NCI-H2227 (cell line): ENCODE results near the gene SANBR.

Experiments
- DNase-seq: peaks from one replicate; lab custom pipeline; 2025; ENCODE audit not compliant: unreplicated experiment; lab: John Stamatoyannopoulos, UW

Gene SANBR

DNA sequence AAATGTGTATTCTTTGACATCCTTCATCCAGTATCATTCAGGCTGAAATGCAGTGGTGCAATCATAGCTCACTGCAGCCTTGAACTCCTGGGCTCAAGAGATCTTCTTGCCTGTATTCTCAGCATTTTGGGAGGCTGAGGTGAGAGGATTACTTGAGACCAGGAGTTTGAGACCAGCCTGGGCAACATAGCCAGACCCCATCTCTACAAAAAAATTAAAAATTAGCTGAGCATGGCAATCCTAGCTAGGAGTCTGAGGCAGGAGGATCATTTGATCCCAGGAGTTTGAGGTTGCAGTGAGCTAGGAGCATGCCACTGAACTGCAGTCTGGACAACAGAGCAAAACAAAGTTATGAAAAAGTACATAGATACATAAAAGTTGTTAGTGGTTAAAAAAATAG is 24.1 kb downstream of the SANBR start:
- no peak for DNase-seq

DNA sequence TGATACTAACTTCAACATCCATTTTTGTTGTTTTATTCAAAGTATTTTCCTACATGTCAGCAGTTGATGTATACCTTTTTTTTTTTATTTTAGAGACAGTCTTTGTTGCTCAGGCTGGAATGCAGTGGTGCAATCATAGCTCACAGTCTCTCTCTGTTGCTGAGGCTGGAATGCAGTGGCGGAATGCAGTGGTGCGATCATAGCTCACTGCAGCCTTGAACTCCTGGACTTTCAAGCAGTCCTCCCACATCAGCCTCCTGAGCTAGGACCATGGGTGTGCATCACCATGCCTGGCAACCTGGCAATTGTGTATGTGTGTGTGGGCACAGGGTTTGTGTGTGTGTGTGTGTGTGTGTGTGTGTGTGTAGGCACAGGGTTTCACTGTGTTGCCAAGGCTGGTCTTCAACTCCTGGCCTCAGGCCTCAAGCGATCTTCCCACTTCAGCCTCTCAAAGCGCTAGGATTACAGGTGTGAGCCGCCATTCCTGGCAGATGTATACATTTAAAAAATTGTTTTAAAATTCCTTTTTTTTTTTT is 24.8 kb downstream of the SANBR start:
- no peak for DNase-seq

DNA sequence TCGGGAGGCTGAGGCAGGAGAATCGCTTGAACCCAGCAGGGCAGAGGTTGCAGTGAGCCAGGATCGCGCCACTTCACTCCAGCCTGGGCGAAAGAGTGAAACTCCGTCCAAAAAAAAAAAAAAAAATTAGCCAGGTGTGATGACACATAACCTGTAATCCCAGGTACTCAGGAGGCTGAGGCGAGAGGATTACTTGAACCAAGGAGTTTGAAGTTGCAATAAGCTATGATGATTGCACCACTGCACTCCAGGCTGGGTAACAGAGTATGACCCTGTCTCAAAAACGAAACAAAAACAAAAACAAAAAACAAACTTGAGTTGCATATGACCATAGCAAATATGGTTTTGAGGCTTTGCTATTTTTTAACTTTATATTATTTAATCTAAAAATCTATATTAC is 25.8 kb downstream of the SANBR start:
- DNase-seq: no peak

DNA sequence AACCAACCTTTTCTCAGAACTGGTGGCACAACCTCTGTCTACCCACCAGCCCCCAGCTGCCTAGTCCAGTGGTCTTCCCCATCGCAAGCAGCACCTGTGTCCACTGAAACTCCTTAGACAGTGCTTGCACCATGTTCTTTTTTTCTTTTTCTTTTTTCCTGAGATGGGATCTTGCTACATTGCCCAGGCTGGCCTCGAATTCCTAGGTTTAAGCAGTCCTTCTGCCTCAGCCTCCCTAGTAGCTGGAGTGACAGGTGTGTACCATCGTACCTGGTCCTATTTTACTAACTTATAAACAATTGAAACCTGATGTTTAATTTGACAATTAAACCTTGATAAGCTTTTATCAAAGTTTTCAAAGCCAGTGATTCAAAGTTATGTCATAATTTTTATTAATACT is 30.8 kb downstream of the SANBR start:
- no peak for DNase-seq

DNA sequence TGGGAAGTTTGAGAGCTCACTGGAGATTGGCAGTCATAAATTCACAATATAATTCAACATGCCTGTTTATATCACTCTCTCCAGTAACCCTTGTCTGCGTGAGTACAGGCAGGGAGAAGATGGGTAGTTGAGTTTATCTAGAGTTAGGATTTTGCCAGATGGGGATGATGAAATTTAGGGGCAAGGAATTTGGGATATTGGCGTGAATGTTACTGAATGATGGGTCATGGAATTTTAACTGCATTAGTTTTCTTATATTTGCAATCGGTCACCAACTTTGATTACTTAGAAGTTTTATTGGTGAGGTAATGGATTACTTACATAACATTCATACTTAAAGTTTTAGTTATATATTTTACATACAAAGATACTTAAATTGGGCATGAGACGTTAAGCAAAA is 35.1 kb downstream of the SANBR start:
- DNase-seq: no peak

DNA sequence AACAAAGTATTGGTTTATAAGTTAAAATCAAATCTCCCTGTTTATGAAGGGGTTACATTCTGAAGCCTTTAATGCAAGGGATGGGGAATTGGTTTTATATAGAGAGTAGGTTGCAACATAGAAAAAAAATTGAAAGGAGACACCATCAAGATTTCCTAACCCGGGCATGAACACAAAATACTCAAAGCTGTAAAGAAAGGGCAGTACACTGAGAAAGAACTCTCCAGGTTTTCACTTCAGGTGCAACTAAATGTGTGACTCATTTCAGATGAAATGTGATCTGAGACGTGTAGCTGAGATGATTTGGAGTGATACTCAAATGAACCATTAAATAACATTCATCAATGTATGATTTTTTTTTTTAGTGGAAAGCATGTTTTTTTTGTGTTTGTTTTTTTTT is 43.6 kb downstream of the SANBR start:
- no peak for DNase-seq

DNA sequence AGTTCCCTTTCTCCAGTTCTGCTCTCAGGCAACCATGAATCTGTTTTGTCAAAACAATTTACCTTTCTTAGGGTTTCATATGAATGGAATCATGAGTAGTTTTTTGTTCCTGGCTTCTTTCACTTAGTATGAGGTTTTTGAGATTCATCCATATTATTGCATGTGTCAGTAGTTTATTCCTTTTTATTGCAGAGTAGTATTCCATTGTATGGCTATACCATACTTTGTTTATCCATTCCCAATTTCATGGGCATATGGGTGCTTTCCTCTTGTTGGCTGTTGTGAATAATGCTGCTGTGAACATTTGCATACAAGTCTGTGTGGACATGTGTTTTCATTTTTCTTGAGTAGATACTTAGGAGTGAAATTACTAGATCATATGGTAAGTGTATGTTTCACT is 46.0 kb downstream of the SANBR start:
- DNase-seq: no peak

DNA sequence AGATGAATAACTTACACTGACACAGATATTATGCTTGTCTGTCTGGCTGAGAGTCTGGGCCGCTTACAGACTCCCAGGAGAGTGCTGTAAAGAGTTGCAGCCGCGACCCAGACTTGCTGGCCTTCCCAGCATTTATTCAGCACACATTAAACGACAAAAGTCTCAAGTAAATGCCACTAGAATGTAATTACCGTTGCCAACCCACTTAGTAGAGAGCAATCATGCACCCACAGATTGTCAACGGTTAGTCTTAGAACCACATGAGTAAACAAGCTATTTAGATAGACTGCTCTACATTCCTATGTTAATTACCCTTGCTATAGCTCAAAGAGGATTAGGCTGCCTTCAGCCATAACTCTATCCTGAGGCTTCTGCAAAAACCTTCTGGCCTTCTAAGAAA is 48.5 kb downstream of the SANBR start:
- DNase-seq: no peak
